Measurements from ENCODE around the gene NOS1AP.

DNA sequence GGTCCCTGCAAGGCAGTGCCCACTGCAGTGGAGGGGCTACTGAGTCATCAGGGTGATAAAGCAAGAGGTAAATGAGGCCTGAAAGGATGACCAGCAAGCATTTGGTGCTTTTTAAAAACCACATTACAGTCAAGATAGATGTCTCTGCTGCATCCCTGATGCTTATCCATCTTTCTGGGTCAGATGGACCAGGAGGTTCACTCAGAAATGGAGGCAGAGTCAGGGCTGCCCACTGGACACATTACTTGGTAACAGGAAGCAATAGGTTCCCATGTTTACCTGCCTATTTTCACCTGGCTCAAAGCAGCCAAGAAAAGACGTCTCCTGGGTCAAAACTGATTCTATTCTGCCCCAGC lies 303.6 kb downstream of the NOS1AP start:
- no peak for TF ChIP-seq POLR2A (IDR thresholded peaks at IDR 0.05)
- TF ChIP-seq, protein P1, sequence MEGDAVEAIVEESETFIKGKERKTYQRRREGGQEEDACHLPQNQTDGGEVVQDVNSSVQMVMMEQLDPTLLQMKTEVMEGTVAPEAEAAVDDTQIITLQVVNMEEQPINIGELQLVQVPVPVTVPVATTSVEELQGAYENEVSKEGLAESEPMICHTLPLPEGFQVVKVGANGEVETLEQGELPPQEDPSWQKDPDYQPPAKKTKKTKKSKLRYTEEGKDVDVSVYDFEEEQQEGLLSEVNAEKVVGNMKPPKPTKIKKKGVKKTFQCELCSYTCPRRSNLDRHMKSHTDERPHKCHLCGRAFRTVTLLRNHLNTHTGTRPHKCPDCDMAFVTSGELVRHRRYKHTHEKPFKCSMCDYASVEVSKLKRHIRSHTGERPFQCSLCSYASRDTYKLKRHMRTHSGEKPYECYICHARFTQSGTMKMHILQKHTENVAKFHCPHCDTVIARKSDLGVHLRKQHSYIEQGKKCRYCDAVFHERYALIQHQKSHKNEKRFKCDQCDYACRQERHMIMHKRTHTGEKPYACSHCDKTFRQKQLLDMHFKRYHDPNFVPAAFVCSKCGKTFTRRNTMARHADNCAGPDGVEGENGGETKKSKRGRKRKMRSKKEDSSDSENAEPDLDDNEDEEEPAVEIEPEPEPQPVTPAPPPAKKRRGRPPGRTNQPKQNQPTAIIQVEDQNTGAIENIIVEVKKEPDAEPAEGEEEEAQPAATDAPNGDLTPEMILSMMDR (IDR thresholded peaks at IDR 0.05): no peak

Data from body of pancreas (tissue), 4 donors.